ENCODE measurements around the gene MRI1. TPM values are rescaled to one million over a fixed set of nuclear protein-coding genes. Genes with fewer than 3 reads are reported as not detected.
"Not testable (repeated sequence)": the region's sequence is repeated elsewhere in the genome, so short reads cannot be mapped to it uniquely, and the experiment has no call there.

The MRI1 gene
- total and polyA plus RNA-seq, 4 experiments from 2014 or later = 3.5 to 52.3 (median 32.4) TPM

DNA sequence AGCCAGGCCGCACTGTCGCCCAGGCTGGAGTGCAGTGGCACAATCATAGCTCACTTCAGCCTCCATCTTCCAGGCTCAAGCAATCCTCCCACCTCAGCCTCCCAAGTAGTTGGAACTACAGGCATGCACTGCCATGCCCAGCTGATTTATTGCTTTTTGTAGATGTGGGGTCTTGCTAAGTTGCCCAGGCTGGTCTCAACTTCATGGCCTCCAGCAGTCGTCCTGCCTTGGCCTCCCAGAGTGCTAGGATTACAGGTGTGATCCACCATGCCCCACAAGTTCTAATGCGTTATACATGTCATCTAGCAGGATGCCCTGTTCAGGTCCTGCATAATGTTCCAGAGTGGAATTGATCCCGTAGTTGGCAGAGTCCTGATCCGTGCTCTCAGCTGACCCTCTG is 14.5 kb downstream of the MRI1 start:
- ChIA-PET POLR2A (ENCODE audit: partially characterized antibody) (interaction anchor here (0.5 to 2.3 kb wide), 3 partner anchors 9 to 31 kb away, joined by 4 to 8 read pairs (median 6); partner anchors contain the start of gene ZSWIM4), CTCF (ENCODE audit: partially characterized antibody) (interaction anchor here (0.5 to 2.7 kb wide), 3 partner anchors 84 to 100 kb away, joined by 3 to 12 read pairs (median 3); no protein-coding TSS in a partner anchor)
- H3K36me3 ChIP-seq (ENCODE audit: insufficient read depth, low read length) = peaks cover 23% of the 10 kb centered on the region
- Mint-ChIP-seq H3K36me3 (peaks cover 6 to 44% of the 10 kb centered on the region in 2 donors), H3K4me1 (peaks cover 14 to 41% (median 25%) of the 10 kb centered on the region in 4 donors), H3K27me3 (no peaks in the 10 kb centered on the region), H3K4me3 (no peak overlapping the region), H3K9me3 (no peaks in the 10 kb centered on the region), H3K27ac (peak overlapping the region in 5 of 7 donors; percentile 2 to 57 (median 31))
- H3K4me3 ChIP-seq (ENCODE audit: low read length in 2 of 2) = no peak overlapping the region
- no peaks in the 10 kb centered on the region for H3K27me3 ChIP-seq (ENCODE audit: insufficient read depth, low read length)
- intact Hi-C loops (cut with micrococcal nuclease) = no loop called here
- no peaks in the 10 kb centered on the region for H3K9me3 ChIP-seq (ENCODE audit: control insufficient read depth in 1 of 2, low read length in 2 of 2)
- no peak overlapping the region for H3K27ac ChIP-seq (ENCODE audit: low read depth, low read length)
- peaks cover 23% of the 10 kb centered on the region for H3K4me1 ChIP-seq (ENCODE audit: insufficient read depth, low read length)
- no peak for DNase-seq

DNA sequence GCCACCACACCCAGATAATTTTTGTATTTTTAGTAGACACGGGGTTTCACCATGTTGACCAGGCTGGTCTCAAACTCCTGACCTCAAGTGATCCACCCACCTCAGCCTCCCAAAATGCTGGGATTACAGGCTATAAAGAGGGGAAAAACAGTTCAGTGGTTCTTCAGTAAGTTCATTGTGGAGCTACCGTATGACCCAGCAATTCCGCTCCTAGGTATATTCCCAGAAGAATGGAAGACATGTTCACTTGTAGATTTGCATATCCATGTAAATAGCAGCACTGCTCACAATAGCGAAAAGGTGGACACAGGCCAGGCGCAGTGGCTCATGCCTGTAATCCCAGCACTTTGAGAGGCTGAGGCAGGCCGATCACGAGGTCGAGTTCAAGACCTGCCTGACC is 15.5 kb downstream of the MRI1 start:
- Mint-ChIP-seq H3K4me1 (peaks cover 10 to 34% (median 23%) of the 10 kb centered on the region in 4 donors), H3K27ac (peak overlapping the region in 1 of 7 donors; percentile 78), H3K36me3 (peaks cover 6 to 38% of the 10 kb centered on the region in 2 donors)
- ChIA-PET POLR2A (ENCODE audit: partially characterized antibody) (interaction anchor here (2.0 to 2.3 kb wide), 2 partner anchors 15 to 32 kb away, joined by 6 to 8 read pairs; partner anchors contain the start of gene ZSWIM4), CTCF (ENCODE audit: partially characterized antibody) (interaction anchor here (1.0 to 2.7 kb wide), 2 partner anchors 83 to 91 kb away, joined by 3 to 12 read pairs; no protein-coding TSS in a partner anchor)
- peaks cover 23% of the 10 kb centered on the region for H3K36me3 ChIP-seq (ENCODE audit: insufficient read depth, low read length)
- H3K27me3 Mint-ChIP-seq; DNase-seq; H3K27ac ChIP-seq (ENCODE audit: low read depth, low read length); intact Hi-C loops (cut with micrococcal nuclease); H3K9me3 Mint-ChIP-seq; H3K4me3 ChIP-seq (ENCODE audit: low read length in 2 of 2); H3K9me3 ChIP-seq (ENCODE audit: control insufficient read depth in 1 of 2, low read length in 2 of 2); H3K27me3 ChIP-seq (ENCODE audit: insufficient read depth, low read length); H3K4me3 Mint-ChIP-seq: not testable (repeated sequence)
- peaks cover 28% of the 10 kb centered on the region for H3K4me1 ChIP-seq (ENCODE audit: insufficient read depth, low read length)

GRCh38 chr19:13781547-13781946 is 17.2 kb downstream of the MRI1 start:
- peaks cover 5 to 24% (median 15%) of the 10 kb centered on the region in 4 donors for H3K4me1 Mint-ChIP-seq
- intact Hi-C loops (cut with micrococcal nuclease) = no loop called here
- no peaks in the 10 kb centered on the region for H3K9me3 ChIP-seq (ENCODE audit: control insufficient read depth in 1 of 2, low read length in 2 of 2)
- no peaks in the 10 kb centered on the region for H3K9me3 Mint-ChIP-seq
- H3K27me3 Mint-ChIP-seq = no peaks in the 10 kb centered on the region
- no peak for DNase-seq
- ChIA-PET CTCF (ENCODE audit: partially characterized antibody) (interaction anchor here (10.8 kb wide), 1 partner anchor 80 kb away, joined by 307 read pairs; no protein-coding TSS in a partner anchor), POLR2A (ENCODE audit: partially characterized antibody) (interaction anchor here (0.6 to 0.7 kb wide), 4 partner anchors 16 to 94 kb away, joined by 3 to 6 read pairs (median 4); no protein-coding TSS in a partner anchor)
- peaks cover 23% of the 10 kb centered on the region for H3K36me3 ChIP-seq (ENCODE audit: insufficient read depth, low read length)
- no peak overlapping the region for H3K27ac ChIP-seq (ENCODE audit: low read depth, low read length)
- peak overlapping the region in 1 of 7 donors; percentile 70 for H3K27ac Mint-ChIP-seq
- no peaks in the 10 kb centered on the region for H3K27me3 ChIP-seq (ENCODE audit: insufficient read depth, low read length)
- peaks cover 19% of the 10 kb centered on the region for H3K4me1 ChIP-seq (ENCODE audit: insufficient read depth, low read length)
- H3K36me3 Mint-ChIP-seq = peaks cover 3 to 23% of the 10 kb centered on the region in 2 donors
- H3K4me3 Mint-ChIP-seq = no peak overlapping the region
- no peak overlapping the region for H3K4me3 ChIP-seq (ENCODE audit: low read length in 2 of 2)

- H3K9me3 ChIP-seq (ENCODE audit: control insufficient read depth in 1 of 2, low read length in 2 of 2) = no peaks in the 10 kb centered on the region
- ChIA-PET CTCF (ENCODE audit: partially characterized antibody) (interaction anchor here (0.6 to 10.8 kb wide), 3 partner anchors 55 to 79 kb away, joined by 3 to 307 read pairs (median 3); no protein-coding TSS in a partner anchor), POLR2A (ENCODE audit: partially characterized antibody) (interaction anchor here (1.3 to 8.4 kb wide), 3 partner anchors 57 to 80 kb away, joined by 3 to 153 read pairs (median 3); no protein-coding TSS in a partner anchor)
- H3K27me3 ChIP-seq (ENCODE audit: insufficient read depth, low read length) = no peaks in the 10 kb centered on the region
- no peaks in the 10 kb centered on the region for H3K9me3 Mint-ChIP-seq
- H3K27me3 Mint-ChIP-seq = no peaks in the 10 kb centered on the region
- H3K4me1 ChIP-seq (ENCODE audit: insufficient read depth, low read length) = peaks cover 19% of the 10 kb centered on the region
- peaks cover 4 to 24% (median 15%) of the 10 kb centered on the region in 4 donors for H3K4me1 Mint-ChIP-seq
- peaks cover 19% of the 10 kb centered on the region for H3K36me3 ChIP-seq (ENCODE audit: insufficient read depth, low read length)
- peak overlapping the region in 1 of 8 donors; percentile 36 for H3K4me3 Mint-ChIP-seq
- intact Hi-C loops (cut with micrococcal nuclease) = no loop called here
- DNase-seq = no peak
- peaks cover 0 to 20% of the 10 kb centered on the region in 2 donors for H3K36me3 Mint-ChIP-seq
- no peak overlapping the region for H3K4me3 ChIP-seq (ENCODE audit: low read length in 2 of 2)
- peak overlapping the region in 5 of 7 donors; percentile 12 to 62 (median 52) for H3K27ac Mint-ChIP-seq
- H3K27ac ChIP-seq (ENCODE audit: low read depth, low read length) = no peak overlapping the region
Observed at GRCh38 chr19:13782537-13782936, 18.2 kb downstream of the MRI1 start.

DNA sequence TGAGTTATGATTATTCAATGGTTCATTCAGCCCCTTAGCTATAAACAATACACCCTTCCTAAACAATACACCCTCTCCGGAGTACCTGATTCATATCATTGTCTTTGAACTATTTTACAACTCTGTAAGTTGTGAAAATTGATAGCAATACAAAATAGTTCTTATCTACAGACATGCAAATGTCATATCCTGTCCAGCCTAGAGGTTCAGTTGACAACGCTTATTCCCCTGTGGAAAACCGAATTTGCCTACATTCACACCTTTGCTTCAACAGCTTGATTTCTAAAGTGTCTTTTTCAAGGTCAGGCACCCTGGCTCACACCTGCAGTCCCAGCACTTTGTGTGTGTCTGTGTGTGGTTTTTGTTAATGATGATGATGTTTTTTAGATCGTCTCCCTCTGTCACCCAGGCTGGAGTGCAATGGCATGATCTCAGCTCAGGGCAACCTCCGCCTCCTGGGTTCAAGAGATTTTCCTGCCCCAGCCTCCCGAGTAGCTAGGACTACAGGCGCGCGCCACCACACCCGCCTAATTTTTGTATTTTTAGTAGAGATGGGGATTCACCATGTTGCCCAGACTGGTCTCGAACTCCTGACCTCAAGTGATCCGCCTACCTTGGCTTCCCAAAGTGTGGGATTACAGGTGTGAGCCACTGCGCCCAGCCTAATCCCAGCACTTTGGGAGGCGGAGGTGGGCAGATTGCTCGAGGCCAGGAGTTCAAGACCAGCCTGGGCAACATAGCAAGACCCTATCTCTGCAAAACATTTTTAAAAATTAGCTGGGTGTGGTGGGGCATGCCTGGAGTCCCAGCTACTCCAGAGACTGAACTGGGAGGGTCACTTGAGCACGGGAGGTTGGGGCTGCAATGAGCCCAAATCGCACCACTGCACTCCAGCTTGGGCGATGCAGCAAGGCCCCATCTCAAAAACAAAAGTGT is 19.5 kb downstream of the MRI1 start:
- intact Hi-C loops (cut with micrococcal nuclease) = no loop called here
- no peak overlapping the region for H3K4me3 ChIP-seq (ENCODE audit: low read length in 2 of 2)
- H3K4me1 ChIP-seq (ENCODE audit: insufficient read depth, low read length) = peaks cover 32% of the 10 kb centered on the region
- H3K27ac Mint-ChIP-seq = no peak overlapping the region
- H3K9me3 ChIP-seq (ENCODE audit: control insufficient read depth in 1 of 2, low read length in 2 of 2) = no peaks in the 10 kb centered on the region
- H3K4me3 Mint-ChIP-seq = no peak overlapping the region
- H3K4me1 Mint-ChIP-seq = peaks cover 8 to 31% (median 19%) of the 10 kb centered on the region in 4 donors
- H3K27me3 Mint-ChIP-seq = no peaks in the 10 kb centered on the region
- H3K27me3 ChIP-seq (ENCODE audit: insufficient read depth, low read length) = no peaks in the 10 kb centered on the region
- CTCF ChIA-PET (ENCODE audit: partially characterized antibody) = interaction anchor here (0.6 to 10.8 kb wide), 22 partner anchors 9 to 348 kb away, joined by 3 to 307 read pairs (median 4); partner anchors contain the start of genes C19orf53 and MRI1
- H3K36me3 ChIP-seq (ENCODE audit: insufficient read depth, low read length) = peaks cover 6% of the 10 kb centered on the region
- no peaks in the 10 kb centered on the region for H3K9me3 Mint-ChIP-seq
- no peak overlapping the region for H3K27ac ChIP-seq (ENCODE audit: low read depth, low read length)
- H3K36me3 Mint-ChIP-seq = peaks cover 0 to 7% of the 10 kb centered on the region in 2 donors
- POLR2A ChIA-PET (ENCODE audit: partially characterized antibody) = interaction anchor here (1.0 to 8.4 kb wide), 8 partner anchors 9 to 78 kb away, joined by 3 to 153 read pairs (median 5); partner anchors contain the start of gene ZSWIM4
- no peak for DNase-seq

DNA sequence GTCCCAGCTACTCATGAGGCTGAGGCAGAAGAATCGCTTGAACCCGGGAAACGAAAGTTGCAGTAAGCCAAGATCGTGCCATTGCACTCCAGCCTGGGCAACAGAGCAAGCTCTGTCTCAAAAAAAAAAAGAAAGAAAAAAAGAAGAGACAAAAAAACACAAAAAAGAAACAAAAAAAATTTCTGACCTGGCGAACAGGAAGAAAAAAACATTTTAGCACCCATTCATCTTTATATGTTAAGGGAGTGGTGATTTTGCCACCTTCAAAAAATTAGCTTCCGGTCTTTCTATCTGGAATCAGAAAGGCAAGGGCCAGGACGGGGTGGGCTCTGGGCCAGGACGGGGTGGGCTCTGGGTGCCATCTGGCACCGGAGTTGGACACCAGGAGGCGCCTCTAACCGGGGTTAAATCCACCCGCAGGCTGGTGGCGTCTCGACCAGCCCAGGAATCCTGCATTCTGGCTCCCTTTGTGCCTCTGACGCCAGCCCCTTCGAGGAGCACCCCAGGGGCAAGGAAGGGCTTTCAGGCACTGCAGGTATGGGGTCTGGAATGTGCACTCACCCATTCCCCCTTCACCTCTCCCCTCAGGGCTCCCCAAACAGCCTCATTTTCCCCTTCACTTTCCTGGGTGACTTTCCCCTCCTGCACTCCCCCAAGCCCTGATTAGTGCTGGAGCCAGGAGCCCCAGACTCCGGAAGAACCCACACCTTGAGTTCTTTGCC is 20.6 kb downstream of the MRI1 start:
- Mint-ChIP-seq H3K4me1 (peaks cover 12 to 37% (median 24%) of the 10 kb centered on the region in 4 donors), H3K27ac (peak overlapping the region; percentile 12 to 91 (median 80)), H3K4me3 (peak overlapping the region in 7 of 8 donors; percentile 21 to 70 (median 64)), H3K9me3 (no peaks in the 10 kb centered on the region), H3K27me3 (no peaks in the 10 kb centered on the region), H3K36me3 (no peaks in the 10 kb centered on the region)
- no peak overlapping the region for H3K4me3 ChIP-seq (ENCODE audit: low read length in 2 of 2)
- peak; percentile 63 to 71 (median 66) for DNase-seq
- intact Hi-C loops (cut with micrococcal nuclease) = loop anchor here (1.0 kb wide), 1 partner anchor 77 kb away; no protein-coding TSS in a partner anchor
- POLR2A ChIA-PET (ENCODE audit: partially characterized antibody) = interaction anchor here (1.3 to 8.4 kb wide), 4 partner anchors 52 to 77 kb away, joined by 5 to 153 read pairs (median 62); no protein-coding TSS in a partner anchor
- no peaks in the 10 kb centered on the region for H3K36me3 ChIP-seq (ENCODE audit: insufficient read depth, low read length)
- no peak overlapping the region for H3K27ac ChIP-seq (ENCODE audit: low read depth, low read length)
- no peaks in the 10 kb centered on the region for H3K9me3 ChIP-seq (ENCODE audit: control insufficient read depth in 1 of 2, low read length in 2 of 2)
- H3K4me1 ChIP-seq (ENCODE audit: insufficient read depth, low read length) = peaks cover 42% of the 10 kb centered on the region
- CTCF ChIA-PET (ENCODE audit: partially characterized antibody) = interaction anchor here (0.6 to 10.8 kb wide), 23 partner anchors 10 to 347 kb away, joined by 3 to 307 read pairs (median 4); partner anchors contain the start of genes C19orf53 and MRI1
- no peaks in the 10 kb centered on the region for H3K27me3 ChIP-seq (ENCODE audit: insufficient read depth, low read length)

All from CD4-positive, alpha-beta memory T cell (primary cell).